ENCODE measurements around the gene TLCD3B. TPM values are rescaled to one million over a fixed set of nuclear protein-coding genes. Genes with fewer than 3 reads are reported as not detected.

TLCD3B gene
- total and polyA plus RNA-seq, 4 donors, result 0.03 to 0.43 TPM; not detected in 2

DNA sequence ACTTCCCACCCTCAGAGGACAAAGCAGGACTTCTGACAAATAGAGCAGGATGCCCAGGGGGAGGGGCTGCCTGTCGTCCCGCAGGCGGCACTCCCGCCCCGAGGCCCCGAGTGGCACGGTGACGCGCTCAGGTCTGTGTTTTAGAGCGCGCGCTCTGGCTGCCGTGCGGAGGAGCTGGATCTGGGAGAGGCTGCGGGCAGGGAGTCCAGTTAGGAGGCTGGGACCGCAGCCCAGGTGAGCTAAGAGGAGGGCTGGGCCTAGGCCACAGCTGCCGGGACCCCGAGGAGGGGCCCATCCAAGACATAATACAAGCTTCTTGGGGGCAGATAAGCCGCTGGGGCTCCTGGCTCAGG, 26.7 kb downstream of the TLCD3B start:
- peaks cover 0 to 26% (median 1%) of the 10 kb centered on the region in 4 donors for H3K36me3 ChIP-seq (ENCODE audit: control insufficient read depth in 4 of 4, insufficient read depth in 4 of 4, low read length in 4 of 4)
- H3K9me3 ChIP-seq (ENCODE audit: control insufficient read depth in 4 of 4, insufficient read depth in 3 of 4, low read length in 3 of 4), result peaks cover 0 to 2% (median 0%) of the 10 kb centered on the region in 4 donors
- peaks cover 0 to 4% (median 3%) of the 10 kb centered on the region in 3 donors for H3K27me3 ChIP-seq (ENCODE audit: control insufficient read depth in 3 of 3, insufficient read depth in 3 of 3, low read length in 2 of 3)
- H3K4me3 ChIP-seq, result no peak overlapping the region
- H3K27ac ChIP-seq (ENCODE audit: low read depth in 1 of 2, low read length in 1 of 2), result peak overlapping the region in 1 of 2 donors; percentile 26
- ATAC-seq (ENCODE audit: insufficient read depth, low FRiP score) (no peak), DNase-seq (no peak)
- H3K9ac ChIP-seq (ENCODE audit: insufficient read depth in 1 of 2, low read length in 2 of 2), result no peak overlapping the region
- TF ChIP-seq, protein P1, sequence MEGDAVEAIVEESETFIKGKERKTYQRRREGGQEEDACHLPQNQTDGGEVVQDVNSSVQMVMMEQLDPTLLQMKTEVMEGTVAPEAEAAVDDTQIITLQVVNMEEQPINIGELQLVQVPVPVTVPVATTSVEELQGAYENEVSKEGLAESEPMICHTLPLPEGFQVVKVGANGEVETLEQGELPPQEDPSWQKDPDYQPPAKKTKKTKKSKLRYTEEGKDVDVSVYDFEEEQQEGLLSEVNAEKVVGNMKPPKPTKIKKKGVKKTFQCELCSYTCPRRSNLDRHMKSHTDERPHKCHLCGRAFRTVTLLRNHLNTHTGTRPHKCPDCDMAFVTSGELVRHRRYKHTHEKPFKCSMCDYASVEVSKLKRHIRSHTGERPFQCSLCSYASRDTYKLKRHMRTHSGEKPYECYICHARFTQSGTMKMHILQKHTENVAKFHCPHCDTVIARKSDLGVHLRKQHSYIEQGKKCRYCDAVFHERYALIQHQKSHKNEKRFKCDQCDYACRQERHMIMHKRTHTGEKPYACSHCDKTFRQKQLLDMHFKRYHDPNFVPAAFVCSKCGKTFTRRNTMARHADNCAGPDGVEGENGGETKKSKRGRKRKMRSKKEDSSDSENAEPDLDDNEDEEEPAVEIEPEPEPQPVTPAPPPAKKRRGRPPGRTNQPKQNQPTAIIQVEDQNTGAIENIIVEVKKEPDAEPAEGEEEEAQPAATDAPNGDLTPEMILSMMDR (IDR thresholded peaks at IDR 0.05; ENCODE audit: control extremely low read depth, extremely low read depth), result no peak
- WGBS, 2 donors, result 68 to 75% methylated on average over 17 to 19 of the region's 19 CpGs
- H3K4me1 ChIP-seq (ENCODE audit: control insufficient read depth in 5 of 5, insufficient read depth in 5 of 5, low read length in 5 of 5), result no peaks in the 10 kb centered on the region

DNA sequence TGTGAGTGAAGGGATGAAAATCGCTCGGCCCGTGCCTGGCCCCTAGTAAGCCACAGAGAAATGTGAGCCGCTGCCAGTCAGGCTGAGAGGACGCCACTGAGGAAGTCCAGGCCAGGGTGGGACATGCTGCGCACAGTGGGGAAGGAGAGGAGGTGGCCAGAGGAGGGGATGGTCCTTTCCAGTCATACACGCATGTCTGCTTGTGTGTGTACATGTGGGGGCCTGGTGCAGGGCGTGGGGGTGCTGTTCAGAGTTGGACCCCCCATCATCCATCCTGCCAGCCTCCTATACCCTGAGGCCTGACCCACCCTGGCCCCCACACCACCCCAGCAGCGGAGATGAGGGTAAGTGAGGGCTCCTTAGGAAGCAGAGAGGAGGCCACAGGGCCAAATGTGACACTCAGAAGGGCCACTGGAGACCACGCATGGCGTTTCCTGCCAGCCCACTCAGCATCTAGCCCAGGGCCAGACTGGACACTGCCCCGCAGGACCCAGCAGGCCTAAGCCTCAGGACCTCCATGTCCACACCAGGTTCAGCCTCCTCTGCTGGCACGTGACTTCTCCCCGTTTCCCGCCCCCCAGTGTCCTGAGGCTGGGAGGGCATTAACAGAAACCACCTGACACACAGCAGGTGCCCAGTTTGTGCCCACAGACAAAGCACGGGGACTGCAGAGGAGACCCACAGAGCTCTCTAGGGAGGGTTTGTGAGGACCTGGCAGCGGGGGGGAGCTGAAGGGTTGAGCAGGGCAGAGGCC, 27.2 kb downstream of the TLCD3B start:
- Histone ChIP-seq H3K27me3 (ENCODE audit: control insufficient read depth in 3 of 3, insufficient read depth in 3 of 3, low read length in 2 of 3) (peaks cover 0 to 2% (median 0%) of the 10 kb centered on the region in 3 donors), H3K4me3 (no peak overlapping the region), H3K36me3 (ENCODE audit: control insufficient read depth in 4 of 4, insufficient read depth in 4 of 4, low read length in 4 of 4) (peaks cover 0 to 26% (median 1%) of the 10 kb centered on the region in 4 donors), H3K9ac (ENCODE audit: insufficient read depth in 1 of 2, low read length in 2 of 2) (no peak overlapping the region), H3K9me3 (ENCODE audit: control insufficient read depth in 4 of 4, insufficient read depth in 3 of 4, low read length in 3 of 4) (no peaks in the 10 kb centered on the region), H3K4me1 (ENCODE audit: control insufficient read depth in 5 of 5, insufficient read depth in 5 of 5, low read length in 5 of 5) (no peaks in the 10 kb centered on the region), H3K27ac (ENCODE audit: low read depth in 1 of 2, low read length in 1 of 2) (peak overlapping the region in 1 of 2 donors; percentile 9)
- ATAC-seq (ENCODE audit: insufficient read depth, low FRiP score) (no peak), DNase-seq (no peak)
- TF ChIP-seq, protein P1 (IDR thresholded peaks at IDR 0.05; ENCODE audit: control extremely low read depth, extremely low read depth), result no peak
- WGBS, 2 donors, result 86 to 93% methylated on average over 17 of the region's 17 CpGs

DNA sequence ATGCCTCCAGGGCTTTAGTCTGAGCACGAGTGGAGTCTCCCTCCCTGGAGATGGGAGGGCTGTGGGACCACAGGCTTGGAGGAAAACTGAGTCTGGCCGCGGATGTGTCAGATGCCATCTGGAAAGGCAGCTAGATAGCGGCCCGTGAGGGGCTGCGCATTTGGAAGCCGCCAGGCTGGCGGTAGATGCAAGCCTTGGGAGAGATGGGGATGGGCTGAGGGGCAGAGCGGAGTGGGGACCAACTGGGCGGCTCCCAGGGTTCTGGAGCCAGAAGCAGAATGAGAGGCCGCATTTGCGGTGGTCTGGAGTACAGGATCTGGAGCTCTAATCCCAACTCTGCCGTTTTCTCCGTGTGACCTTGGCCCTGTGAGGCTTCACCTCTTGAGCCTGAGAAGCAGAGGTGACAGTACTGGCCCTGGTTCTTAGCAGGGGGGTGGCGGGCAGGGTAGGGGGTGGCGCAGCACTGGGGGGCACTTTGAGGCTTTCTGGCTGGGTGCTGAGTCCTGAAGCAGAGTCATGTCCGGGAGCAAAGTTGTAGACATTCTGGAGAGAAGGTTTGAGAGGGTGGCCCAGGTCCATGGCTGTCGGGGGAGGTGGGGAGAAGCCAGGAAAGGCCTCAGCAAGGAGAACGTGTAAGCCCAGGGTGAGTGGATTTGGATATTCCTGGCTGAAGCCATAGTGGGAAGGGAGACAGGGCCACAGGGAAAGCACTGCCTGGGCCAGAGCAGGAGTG, 28.3 kb downstream of the TLCD3B start:
- Histone ChIP-seq H3K9ac (ENCODE audit: insufficient read depth in 1 of 2, low read length in 2 of 2) (no peak overlapping the region), H3K9me3 (ENCODE audit: control insufficient read depth in 4 of 4, insufficient read depth in 3 of 4, low read length in 3 of 4) (no peaks in the 10 kb centered on the region), H3K36me3 (ENCODE audit: control insufficient read depth in 4 of 4, insufficient read depth in 4 of 4, low read length in 4 of 4) (peaks cover 0 to 26% (median 1%) of the 10 kb centered on the region in 4 donors), H3K4me3 (no peak overlapping the region), H3K4me1 (ENCODE audit: control insufficient read depth in 5 of 5, insufficient read depth in 5 of 5, low read length in 5 of 5) (no peaks in the 10 kb centered on the region), H3K27ac (ENCODE audit: low read depth in 1 of 2, low read length in 1 of 2) (no peak overlapping the region), H3K27me3 (ENCODE audit: control insufficient read depth in 3 of 3, insufficient read depth in 3 of 3, low read length in 2 of 3) (no peaks in the 10 kb centered on the region)
- ATAC-seq (ENCODE audit: insufficient read depth, low FRiP score) (no peak), DNase-seq (no peak)
- TF ChIP-seq, protein P1 (IDR thresholded peaks at IDR 0.05; ENCODE audit: control extremely low read depth, extremely low read depth), result no peak
- 85 to 94% methylated on average over 19 of the region's 19 CpGs for WGBS, 2 donors

Data from lung (tissue), 12 donors.